22Rv1 (cell line): ENCODE data around the gene TFF3.

Source experiments
- H3K27ac ChIP-seq: fragments of 450-650 bp; 2 replicates; pipeline ENCODE4 v1.5.1; 2017
- CTCF ChIP-seq: fragments of 450-650 bp; IDR thresholded peaks from 2 replicates; pipeline ENCODE4 v1.5.1; 2017; ENCODE audit warnings: mild to moderate bottlenecking
- ZFX ChIP-seq: fragments of 450-650 bp; IDR thresholded peaks from 2 replicates; pipeline ENCODE4 v1.6.1; 2017; ENCODE audit warnings: antibody characterized with exemption, borderline replicate concordance

Gene TFF3

GRCh38 chr21:42358937-42359336 is 43.7 kb upstream of the TFF3 start:
- TF ChIP-seq ZFX (no peak), CTCF (no peak)
- no peak overlapping the region for H3K27ac ChIP-seq

- TF ChIP-seq ZFX (no peak), CTCF (no peak)
- no peak overlapping the region for H3K27ac ChIP-seq
Observed at GRCh38 chr21:42358261-42358660, 43.1 kb upstream of the TFF3 start.

- H3K27ac ChIP-seq: no peak overlapping the region
- TF ChIP-seq CTCF (no peak), ZFX (no peak)
Observed at GRCh38 chr21:42357307-42357706, 42.1 kb upstream of the TFF3 start.

- no peak overlapping the region for H3K27ac ChIP-seq
- no peak for TF ChIP-seq CTCF
- TF ChIP-seq ZFX: no peak
Observed at GRCh38 chr21:42356650-42357049, 41.4 kb upstream of the TFF3 start.

- no peak overlapping the region for H3K27ac ChIP-seq
- TF ChIP-seq CTCF: no peak
- no peak for TF ChIP-seq ZFX
Observed at GRCh38 chr21:42356046-42356445, 40.8 kb upstream of the TFF3 start.

- no peak overlapping the region for H3K27ac ChIP-seq
- TF ChIP-seq CTCF: no peak
- no peak for TF ChIP-seq ZFX
Observed at GRCh38 chr21:42353623-42354022, 38.4 kb upstream of the TFF3 start.

- no peak overlapping the region for H3K27ac ChIP-seq
- no peak for TF ChIP-seq ZFX
- TF ChIP-seq CTCF: no peak
Observed at GRCh38 chr21:42352441-42353095, 37.4 kb upstream of the TFF3 start.
